Ovary (tissue), 3 donors: Measurements from ENCODE around the gene DEAF1.

ENCODE experiments used
- EP300 ChIP-seq: sonication (generic); formaldehyde crosslinking; IDR thresholded peaks from one replicate; pipeline ENCODE4 v1.6.1; 2017; ENCODE audit warnings: antibody characterized with exemption
- POLR2A ChIP-seq: fragments of 450-650 bp; IDR thresholded peaks from one replicate; pipeline ENCODE4 v1.6.1; 2017; ENCODE audit warnings: antibody characterized with exemption, mild to moderate bottlenecking, moderate library complexity
- TF ChIP-seq, protein P1 (sequence below), 3 donors: fragments of 450-650 bp in 2 of 3; fragments of 200-600 bp in 1 of 3; IDR thresholded peaks; one replicate each; pipeline versions ENCODE4 v1.5.1 to v1.8.0; 2016 to 2022; ENCODE audit warnings: antibody characterized with exemption in 3 of 3, mild to moderate bottlenecking in 1 of 3
- donor health status: DM: no; HTN: no; CAD: no.

DNA sequence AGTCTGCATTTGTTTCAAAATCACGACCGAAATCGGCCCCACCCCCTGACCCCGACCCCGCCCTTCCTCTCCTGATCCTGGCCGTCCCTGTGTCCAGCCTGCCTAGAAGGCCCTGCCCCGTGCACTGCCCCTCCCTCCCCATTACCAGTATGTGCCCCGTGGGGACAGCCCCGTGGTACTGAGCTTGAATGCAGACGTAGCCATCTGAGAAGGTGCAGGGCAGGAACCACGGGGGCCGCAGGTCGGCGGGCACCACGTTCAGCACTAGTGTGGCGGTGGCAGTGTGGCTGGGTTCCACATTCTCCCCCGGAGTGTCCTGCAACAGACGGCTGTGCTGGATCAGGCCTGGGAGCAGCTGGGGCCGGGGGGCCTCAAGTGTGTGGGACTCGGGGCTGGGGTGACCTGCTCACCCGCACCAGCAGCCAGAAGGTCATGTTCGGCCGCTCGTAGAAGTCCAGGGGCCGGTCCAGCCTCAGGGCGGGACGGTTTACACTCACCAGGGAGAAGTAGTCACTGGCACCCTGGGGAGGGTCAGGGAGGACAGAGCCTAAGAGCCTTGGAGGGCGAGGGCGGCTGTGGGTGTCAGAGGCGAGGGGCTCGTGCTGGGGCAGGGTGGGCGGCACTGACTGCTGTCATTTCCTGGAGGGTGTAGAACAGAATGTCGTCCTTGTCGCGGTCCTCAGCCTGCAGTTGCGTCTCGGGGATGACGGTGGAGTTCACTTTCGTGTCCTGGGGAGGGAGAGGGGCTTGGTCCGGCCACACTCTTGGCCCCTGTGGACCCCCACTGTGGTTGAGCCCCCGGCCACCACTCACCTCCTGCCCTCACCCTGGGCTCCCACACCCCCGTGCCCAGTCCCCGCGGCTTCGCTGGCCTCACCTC, 73.8 kb downstream of the DEAF1 start:
- no peak for TF ChIP-seq POLR2A
- TF ChIP-seq, protein P1, sequence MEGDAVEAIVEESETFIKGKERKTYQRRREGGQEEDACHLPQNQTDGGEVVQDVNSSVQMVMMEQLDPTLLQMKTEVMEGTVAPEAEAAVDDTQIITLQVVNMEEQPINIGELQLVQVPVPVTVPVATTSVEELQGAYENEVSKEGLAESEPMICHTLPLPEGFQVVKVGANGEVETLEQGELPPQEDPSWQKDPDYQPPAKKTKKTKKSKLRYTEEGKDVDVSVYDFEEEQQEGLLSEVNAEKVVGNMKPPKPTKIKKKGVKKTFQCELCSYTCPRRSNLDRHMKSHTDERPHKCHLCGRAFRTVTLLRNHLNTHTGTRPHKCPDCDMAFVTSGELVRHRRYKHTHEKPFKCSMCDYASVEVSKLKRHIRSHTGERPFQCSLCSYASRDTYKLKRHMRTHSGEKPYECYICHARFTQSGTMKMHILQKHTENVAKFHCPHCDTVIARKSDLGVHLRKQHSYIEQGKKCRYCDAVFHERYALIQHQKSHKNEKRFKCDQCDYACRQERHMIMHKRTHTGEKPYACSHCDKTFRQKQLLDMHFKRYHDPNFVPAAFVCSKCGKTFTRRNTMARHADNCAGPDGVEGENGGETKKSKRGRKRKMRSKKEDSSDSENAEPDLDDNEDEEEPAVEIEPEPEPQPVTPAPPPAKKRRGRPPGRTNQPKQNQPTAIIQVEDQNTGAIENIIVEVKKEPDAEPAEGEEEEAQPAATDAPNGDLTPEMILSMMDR (IDR thresholded peaks at IDR 0.05): no peak
- TF ChIP-seq EP300: no peak
